HG02588 (cell line): ENCODE measurements around the gene CCDC70.
"Not testable (repeated sequence)": the region's sequence is repeated elsewhere in the genome, so short reads cannot be mapped to it uniquely, and the experiment has no call there.

Source experiments
- ATAC-seq: cut with Tn5 transposase; IDR thresholded peaks from one replicate; pipeline ENCODE4 v1.9.1; 2021; ENCODE audit warnings: mild to moderate bottlenecking, moderate library complexity; ENCODE audit not compliant: unreplicated experiment

The CCDC70 gene

DNA sequence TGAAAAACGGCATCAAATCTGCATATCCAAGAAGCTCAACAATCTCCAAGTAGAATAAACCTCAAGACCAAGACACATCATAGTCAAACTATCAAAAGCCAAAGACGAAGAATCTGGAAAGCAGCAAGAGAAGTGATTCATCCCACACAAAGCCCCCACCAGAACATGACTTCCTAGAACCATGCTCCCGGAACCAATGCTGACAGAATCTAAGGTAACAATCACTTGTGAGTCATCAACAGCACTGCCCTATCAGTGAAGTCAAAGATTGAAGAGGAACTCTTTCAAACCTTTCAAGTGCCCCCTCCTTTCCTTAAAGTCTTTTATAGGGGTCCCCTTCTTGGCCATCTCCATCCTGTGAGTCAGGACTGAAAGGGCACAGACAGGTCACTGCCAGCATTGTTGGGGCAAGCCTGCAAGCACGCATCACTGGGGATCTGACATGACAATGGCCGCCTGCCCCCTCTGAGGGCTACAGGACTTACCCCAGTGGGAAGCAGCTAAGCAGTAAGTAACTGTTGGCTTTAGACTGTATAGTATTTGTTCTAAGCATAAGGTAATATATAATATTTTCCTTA lies at the start of gene CCDC70:
Gene CCDC70, plus strand, starts transcription at position 247 of the 578 bp plus-strand sequence. CDS start 3,443 bp downstream, outside the sequence.
- ATAC-seq, result no peak

DNA sequence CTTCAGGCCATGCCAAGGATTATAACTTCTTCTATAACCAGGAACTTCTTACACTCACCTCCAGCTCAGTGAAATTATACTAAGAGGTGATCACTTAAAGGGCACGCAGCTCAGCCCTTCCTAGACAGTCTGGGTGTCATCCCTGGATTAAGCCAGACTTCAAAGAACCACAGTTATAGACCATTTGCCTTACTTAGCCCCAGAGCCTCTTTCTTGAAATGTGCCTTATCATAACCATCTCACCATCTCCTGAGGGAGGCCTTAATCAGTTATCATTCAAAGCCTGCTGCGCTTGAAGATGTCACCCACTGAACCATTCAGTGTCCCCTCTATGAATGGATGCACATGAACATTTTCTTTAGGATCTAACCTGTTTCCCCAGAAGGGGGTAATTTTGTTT lies 47.7 kb upstream of the CCDC70 start:
- no peak for ATAC-seq

DNA sequence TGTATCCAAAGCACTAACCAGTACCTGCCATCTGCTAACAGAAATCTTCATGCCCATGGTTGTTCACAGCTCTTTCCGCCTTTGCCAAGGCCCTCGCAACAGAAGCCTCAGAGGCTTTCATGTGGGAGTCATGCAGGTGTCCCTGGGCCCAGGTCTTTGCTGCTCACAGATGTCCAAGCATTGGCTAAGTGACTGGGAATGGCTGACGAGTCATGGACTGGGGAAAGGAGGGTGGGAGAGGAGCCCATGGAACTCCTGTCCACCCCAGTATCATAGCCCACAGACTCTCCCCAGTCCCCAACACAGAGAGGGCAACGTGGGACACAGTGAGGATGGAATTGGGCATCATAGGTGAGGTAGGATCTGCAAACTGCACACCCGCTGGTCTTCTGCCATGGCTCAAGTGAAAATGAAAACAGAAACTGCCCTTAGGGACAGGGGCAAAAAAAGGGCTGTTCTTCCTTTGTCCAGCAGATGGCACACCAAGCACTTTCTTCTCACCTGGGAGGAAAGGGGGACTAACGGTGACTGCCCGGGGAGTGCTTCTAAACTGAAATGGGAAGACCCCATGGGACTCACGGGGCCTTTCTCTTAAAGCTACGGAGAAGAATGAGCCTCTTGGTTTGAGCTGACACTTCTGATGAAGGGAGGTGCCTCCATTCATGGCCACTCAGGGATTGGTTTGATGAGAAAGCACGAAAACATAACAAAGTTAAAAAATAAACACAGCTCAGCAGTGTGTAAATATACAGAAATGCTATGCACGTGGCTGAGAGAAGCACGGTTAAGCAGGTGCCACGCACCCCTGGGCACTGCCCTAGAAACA lies 46.7 kb upstream of the CCDC70 start:
- peak; percentile 69 for ATAC-seq

DNA sequence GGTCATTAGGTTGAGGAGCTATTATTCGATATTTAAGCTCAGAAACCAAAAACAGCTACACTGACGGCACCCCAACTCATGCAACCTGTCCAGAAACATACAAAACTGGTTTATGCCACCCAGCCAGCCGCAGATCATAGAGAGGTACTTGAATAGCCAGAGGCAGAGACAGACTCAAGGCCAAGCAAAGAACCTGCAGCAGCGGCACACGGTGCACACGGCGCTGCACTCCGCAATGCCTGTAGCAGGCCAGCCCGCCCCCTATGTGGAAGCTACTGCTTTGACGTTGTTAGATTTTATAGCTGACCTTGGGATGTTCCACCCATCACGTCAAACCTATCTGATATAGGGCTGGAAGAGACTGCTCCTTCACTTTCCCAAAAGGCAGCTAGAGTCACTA lies 45.9 kb upstream of the CCDC70 start:
- no peak for ATAC-seq

DNA sequence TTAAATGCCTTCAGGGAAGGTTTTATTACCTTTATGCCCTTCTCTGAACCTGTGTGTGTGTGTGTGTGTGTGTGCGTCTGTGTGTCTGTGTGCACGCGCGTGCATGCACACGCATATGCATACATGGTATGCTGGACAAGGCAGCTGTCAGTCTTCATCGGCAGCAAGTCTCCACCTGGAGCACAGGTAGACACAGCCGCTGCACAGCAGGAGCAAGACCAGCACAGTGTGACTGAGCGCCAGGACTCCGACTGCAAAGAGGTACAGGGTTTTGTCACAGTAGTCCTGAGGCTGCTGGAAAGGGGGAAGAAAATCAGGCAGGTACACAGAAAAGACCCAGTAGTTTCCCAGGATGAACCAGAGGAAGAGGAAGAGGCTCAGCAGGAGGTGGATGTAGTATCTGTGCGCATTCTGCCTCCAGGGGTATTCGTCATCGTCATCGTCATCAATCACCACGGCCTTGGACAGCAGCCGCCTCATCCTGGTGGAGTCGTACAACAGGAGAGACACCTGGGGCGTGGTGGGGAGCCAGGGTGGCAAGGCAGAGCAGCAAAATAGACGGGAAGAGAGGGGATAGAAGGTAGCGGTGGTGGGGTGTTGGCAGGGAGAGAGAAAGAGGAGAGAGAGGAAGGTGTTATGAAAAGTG lies 45.0 kb upstream of the CCDC70 start:
- ATAC-seq, result no peak

DNA sequence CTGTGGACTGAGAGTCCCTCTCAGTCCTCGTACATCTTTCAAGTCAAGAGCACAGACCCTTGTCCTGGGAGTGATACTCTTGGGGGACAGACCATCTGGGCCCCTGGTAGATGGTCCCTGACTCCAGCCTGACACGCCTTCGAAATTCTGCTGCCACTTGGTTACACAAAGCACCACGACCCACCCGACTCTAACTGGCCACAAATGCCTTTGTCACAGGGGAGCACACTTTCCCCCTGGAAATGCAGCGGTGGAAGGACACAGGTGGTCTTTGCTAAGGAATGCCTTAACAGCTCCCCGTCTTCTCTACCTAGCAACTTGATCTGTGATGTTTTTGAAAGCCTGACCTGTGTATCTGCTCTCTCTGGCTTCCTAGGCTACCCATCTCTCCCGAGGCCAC lies 44.1 kb upstream of the CCDC70 start:
- ATAC-seq, result no peak

DNA sequence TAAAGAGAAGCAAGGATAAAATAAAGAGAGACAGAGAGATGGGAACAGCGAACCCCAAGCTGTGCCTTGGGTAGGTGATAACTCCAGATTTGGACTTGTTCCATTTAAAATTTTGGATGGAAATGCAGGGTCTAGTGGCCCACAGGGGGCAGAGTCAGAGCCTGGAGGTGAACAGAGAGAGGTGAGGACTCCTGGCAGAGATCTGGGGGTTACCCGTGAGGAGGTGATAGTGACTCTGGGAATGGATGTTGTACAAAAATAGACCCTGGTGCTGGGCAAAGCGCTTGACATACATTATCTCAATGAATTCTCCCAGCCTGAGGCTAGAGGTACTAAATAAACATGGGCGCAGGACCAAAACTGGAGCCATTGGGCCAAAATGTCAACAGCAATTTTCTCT lies 43.5 kb upstream of the CCDC70 start:
- no peak for ATAC-seq

DNA sequence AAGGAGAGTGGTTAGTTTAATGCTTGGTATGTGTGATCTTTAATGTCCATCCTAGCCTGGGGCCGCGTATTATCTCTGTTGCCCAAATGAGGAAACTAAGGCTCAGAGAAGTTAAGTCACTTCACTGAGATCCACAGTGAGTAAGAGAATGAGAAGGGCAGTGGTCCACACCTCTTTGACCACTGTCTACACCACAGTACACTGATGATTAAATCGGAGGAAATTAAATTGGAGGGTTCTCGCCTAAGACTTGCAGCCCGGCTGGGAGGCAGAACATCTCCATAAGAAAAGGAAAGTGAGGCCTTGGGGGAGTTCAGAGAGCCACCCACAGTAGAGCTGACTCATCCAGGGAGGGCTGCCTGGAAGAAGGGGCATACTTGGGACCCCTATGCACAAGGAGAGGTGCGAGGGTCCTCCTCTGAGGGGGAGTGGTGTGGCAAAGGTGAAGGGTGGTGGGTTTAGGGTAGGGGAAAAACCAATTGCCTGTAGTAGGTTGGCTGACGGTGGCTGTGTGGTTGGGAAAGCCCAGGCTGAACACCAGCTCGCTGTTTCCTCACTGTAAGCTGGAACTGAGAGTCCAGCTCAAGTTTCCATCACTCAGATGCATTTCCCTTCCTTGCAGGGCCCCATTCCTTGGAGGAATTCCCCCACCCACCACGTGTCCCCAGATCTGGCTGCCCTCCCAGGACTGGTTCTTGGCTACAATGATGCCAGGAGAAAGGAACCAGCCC lies 42.8 kb upstream of the CCDC70 start:
- ATAC-seq, result peak; percentile 60

DNA sequence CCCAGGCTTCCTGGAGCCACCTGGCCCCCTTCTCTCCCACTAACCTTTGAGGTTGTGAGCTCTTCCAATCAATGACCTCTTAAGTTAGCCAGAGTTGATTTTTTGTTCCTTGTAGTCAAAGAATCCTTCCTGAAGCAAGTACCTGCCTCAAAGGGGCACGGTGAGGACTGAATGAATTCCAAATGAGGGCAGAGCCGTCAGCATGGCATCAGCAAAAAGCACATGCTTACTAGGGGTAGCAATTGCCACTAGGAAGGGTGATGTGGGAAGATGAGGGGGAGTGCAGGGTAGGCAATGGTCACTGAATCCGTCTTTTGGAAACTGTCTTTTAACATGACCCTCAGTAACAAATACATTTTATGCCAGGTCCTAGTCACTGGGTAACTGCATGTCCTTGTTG lies 42.2 kb upstream of the CCDC70 start:
- no peak for ATAC-seq

DNA sequence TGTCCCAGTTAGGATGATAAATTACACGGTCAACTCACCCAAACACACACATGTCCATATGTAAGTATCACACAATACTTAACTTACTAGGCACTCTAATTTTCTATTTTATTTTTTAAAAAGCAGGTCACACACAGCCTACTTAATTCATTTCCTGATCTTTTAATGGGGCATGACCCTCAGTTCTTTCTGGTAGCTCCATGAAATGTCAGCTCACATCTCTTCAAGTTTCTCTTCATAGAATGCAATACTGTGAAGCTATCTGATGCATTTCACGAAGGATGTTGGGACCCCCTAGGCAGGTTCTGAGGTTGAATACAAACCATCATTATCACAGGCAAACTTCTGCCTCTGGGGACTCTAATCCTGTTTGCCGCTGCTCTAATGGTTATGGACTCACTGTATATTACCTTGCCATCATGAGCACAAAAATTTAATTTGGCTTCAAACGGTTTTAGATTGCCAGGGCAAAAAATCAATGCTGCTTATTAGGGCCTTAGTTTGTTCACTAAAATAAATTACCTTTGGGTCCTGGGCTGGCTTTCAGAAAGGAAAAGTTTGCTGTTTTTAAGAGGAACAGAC lies 41.7 kb upstream of the CCDC70 start:
- no peak for ATAC-seq

DNA sequence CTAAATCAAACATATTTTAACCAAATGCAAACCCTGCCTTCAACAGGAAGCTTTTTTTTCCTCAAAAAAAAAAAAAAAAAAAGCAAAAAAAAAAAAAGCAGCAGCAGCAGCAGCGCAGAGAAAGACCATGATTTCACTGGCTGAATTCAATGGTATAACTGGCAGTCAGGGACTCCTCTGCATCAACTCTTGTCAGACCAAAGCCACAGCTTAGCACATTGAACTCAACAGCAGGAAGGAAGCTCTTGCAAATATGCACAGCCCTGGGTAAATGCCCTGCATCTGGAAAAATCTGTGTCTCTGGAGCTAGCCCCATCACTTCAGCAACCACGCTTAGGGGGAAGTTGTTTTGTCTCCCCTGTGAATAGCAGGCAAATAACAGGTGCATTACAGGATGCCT lies 40.2 kb upstream of the CCDC70 start:
- ATAC-seq, result no peak

DNA sequence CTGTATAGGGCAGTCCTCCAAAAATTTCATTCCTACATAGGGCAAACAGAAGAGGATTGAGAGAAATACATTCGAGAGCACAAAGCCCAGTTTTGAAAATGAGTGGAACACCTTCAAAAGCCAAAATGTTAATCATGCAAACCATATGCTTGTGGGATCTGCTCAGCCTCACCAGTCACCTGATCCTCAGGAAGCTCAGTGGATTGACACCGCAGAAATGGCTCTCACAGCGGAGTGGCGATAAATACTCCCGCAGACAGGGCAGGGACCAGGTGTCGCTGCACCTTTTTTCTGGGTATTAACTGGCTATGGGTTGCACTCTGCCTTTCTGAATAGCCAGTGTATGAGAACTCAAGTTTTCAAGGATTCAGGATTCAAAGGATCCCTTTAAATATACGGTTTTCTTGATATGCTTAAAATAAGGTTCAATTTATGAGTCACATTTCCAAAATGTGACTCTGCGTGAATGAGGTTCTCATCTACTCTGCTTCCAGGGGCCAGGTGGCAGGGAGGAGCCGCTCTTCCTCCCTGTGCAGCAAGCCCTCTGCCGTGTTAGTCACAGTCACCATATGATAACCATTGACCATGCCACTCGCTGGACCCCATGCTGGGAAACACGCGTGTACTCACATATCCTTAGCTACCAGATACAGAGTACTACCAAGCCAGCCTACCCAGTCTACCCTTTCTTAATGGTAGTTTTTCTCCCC lies 39.5 kb upstream of the CCDC70 start:
- no peak for ATAC-seq

DNA sequence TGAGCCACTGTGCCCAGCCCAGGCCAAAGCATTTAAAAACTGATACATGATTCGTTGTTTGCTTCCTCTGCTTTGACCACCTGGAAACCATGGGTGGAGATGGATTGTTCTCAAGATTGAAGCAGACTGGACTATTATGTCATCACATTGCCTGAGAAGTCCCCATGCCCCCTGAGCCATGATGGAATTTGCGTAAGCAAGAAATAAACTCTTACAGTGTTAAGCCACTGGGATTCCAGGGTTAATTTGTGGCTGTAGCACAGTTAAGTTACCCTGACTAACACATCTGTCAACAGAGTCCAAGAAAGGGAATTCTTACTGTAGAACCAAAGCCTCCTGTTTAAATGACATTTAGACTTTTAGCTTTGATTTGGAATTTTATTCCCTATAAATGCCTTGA lies 38.4 kb upstream of the CCDC70 start:
- ATAC-seq, result no peak

DNA sequence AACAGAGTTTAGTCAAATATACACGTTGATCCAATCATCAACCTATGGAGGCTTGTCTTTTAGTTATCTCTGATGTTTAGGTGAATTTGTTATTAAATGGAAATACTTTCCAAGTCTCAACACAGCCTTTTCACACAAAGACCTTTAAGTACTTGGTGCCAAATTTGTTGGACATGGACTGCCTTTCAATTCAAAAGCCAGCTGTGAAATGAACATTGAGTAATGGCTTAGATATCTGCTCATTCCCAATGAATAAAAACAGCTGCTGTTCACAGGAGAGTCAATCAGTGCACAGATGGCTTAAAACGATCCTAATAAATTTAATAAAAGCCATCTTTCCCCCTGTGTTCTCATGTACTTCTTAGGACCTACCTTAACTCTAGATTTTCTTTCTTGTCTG lies 37.9 kb upstream of the CCDC70 start:
- ATAC-seq, result no peak

DNA sequence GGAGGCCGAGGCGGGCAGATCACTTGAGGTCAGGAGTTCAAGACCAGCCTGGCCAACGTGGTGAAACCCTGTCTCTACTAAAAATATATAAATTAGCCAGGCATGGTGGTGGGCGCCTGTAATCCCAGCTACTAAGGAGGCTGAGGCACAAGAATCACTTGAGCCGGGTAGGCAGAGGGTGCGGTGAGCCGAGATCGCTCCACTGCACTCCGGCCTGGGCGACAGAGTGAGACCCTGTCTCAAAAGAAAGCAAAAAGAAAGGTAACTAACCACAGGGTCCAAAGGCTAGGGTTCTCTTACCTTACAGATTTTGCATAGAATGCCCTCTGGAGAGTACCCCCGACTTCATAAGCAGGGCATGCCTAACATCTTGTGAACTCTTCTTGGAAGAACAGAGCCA lies 37.1 kb upstream of the CCDC70 start:
- ATAC-seq, result not testable (repeated sequence)

DNA sequence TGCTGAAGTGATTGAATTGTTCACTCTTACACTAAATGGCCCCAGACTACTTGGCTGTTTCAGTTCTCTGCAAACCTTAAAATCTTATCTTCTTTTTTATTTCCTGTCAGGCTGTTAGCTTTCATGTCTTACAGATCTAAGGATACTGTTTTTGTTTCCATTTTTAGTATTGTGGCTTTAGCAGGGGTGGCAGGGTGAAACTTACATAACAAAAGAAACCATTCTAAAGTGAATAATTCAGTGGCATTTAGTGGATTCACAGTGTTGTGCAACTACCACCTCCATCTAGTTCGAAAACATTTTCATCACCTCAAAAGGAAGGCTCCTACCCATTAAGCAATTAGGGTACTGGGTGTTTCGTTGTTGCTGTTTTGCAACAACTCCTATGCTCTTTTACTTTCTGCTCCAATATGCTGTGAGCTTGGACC lies 36.6 kb upstream of the CCDC70 start:
- no peak for ATAC-seq

DNA sequence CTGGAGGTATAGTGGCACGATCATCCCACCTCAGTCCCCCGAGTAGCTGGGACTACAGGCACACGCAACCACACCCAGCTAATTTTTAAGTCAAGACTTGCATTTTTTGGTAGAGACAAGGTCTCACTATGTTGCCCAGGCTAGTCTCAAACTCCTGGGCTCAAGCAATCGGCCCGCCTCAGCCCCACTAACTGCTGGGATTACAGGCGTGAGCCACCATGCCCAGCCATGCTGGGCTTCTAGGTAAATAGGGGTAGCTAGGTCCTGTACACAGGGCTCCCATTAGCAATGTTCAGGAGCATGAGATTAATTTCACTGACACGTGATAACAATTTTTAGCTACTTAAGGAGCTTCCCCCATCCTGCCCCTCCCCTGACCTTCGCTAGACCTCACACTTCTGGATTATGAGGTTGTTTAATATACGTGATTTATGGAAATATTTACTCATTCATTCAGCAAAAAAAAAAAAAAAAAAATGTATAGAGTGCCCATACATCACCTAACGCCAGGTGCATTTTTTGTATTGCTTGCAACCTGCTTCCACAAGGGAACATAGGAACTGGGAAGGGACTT lies 36.0 kb upstream of the CCDC70 start:
- ATAC-seq, result no peak

DNA sequence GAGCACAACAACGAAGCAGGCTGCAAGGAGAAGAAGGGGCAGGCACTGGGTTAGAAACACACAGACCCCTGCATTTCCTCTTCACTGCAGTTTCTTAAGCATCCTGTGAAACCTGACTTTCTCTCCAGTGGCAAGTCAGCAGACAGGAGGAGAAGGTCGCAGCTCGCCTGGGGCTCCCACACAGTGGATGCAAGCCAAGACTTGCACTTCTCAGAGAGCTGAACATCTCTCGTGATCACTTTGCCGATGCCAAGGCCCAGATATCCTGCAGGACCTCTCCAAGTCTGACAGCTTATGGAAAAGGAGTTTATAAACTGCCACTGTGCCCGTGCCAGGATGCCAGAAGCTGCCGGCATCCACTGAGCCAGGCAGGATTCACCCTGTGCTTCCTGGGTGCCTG lies 35.2 kb upstream of the CCDC70 start:
- no peak for ATAC-seq

DNA sequence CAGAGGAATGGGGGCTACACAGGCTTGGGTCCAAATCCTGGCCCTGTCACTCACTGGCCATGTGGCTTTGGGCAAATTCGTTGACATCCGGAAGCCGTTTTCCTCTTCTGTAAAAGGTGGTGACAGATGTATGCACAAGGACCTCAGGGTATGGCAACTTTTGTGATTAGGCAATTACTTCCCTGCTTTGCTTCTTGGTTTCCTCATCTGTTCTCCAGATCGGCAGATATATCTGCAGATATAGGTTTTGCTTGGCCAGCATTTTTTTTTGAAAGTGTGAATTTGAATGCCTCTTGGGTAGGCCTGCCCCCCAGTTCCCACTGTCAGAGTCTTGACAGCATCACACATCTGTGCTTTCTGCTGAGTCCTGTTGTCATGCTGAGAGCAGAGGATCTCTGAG lies 34.5 kb upstream of the CCDC70 start:
- no peak for ATAC-seq
